DND-41 (cell line): ENCODE measurements around the gene CALCOCO2.
A peak's percentile ranks its signal among the peaks of the same experiment; 100 is the strongest.

Experiments
- ATAC-seq: fragments of 200-7000 bp; cut with Tn5 transposase; 3 replicates; pipeline ENCODE4 v1.9.1; 2021; ENCODE audit warnings: low read depth; ENCODE audit not compliant: insufficient read depth
- DNase-seq: peaks from one replicate; pipeline ENCODE4 v3.0.0-alpha.2; 2020
- H2AFZ ChIP-seq: 2 replicates; pipeline ENCODE4 v1.6.0; 2012; ENCODE audit warnings: low read depth, low read length
- H3K27ac ChIP-seq: 2 replicates; pipeline ENCODE4 v1.5.1; 2012; ENCODE audit warnings: low read length, inconsistent platforms
- H3K27me3 ChIP-seq: fragments of 200-600 bp; sonication (generic); 2 replicates; pipeline ENCODE4 v1.6.0; 2012; ENCODE audit warnings: low read length, mild to moderate bottlenecking, inconsistent platforms; ENCODE audit not compliant: insufficient read depth, poor library complexity
- H3K36me3 ChIP-seq: 2 replicates; pipeline ENCODE4 v1.5.1; 2012; ENCODE audit warnings: low read length, inconsistent platforms; ENCODE audit not compliant: insufficient read depth
- H3K4me1 ChIP-seq: 2 replicates; pipeline ENCODE4 v1.5.1; 2012; ENCODE audit warnings: mild to moderate bottlenecking, low read length; ENCODE audit not compliant: insufficient read depth
- H3K4me2 ChIP-seq: 2 replicates; pipeline ENCODE4 v1.6.0; 2012; ENCODE audit warnings: mild to moderate bottlenecking, moderate library complexity, low read length, inconsistent platforms; ENCODE audit not compliant: insufficient read depth
- H3K4me3 ChIP-seq, 2 experiments: fragments of 200-600 bp in 1 of 2; shearing (Covaris generic) in 1 of 2; 2 replicates each; pipeline ENCODE4 v1.5.1; 2012 to 2016; ENCODE audit warnings: inconsistent platforms in 2 of 2, low read length in 2 of 2, mild to moderate bottlenecking in 2 of 2, low read depth in 1 of 2, moderate library complexity in 1 of 2
- H3K79me2 ChIP-seq: 2 replicates; pipeline ENCODE4 v1.6.0; 2012; ENCODE audit warnings: low read length, inconsistent platforms; ENCODE audit not compliant: insufficient read depth
- H3K9ac ChIP-seq: 2 replicates; pipeline ENCODE4 v1.6.0; 2012; ENCODE audit warnings: low read depth, mild to moderate bottlenecking, inconsistent platforms, low read length, moderate library complexity
- H3K9me3 ChIP-seq: 2 replicates; pipeline ENCODE4 v1.5.1; 2012; ENCODE audit warnings: low read length, moderate library complexity, mild to moderate bottlenecking, inconsistent platforms; ENCODE audit not compliant: insufficient read depth, severe bottlenecking
- H4K20me1 ChIP-seq: 2 replicates; pipeline ENCODE4 v1.6.0; 2012; ENCODE audit warnings: low read length; ENCODE audit not compliant: insufficient read depth
- EZH2 ChIP-seq: IDR thresholded peaks from 3 replicates; pipeline ENCODE4 v1.6.1; 2012; ENCODE audit warnings: borderline replicate concordance, low read depth, mild to moderate bottlenecking, moderate library complexity, low read length, inconsistent platforms; ENCODE audit not compliant: severe bottlenecking
- TF ChIP-seq, protein P1 (sequence below): IDR thresholded peaks from 2 replicates; pipeline ENCODE4 v1.5.1; 2012; ENCODE audit warnings: borderline replicate concordance, low read length, moderate library complexity, mild to moderate bottlenecking; ENCODE audit not compliant: poor library complexity, severe bottlenecking; ENCODE audit errors: extremely low read depth

Gene CALCOCO2

GRCh38 chr17:48868916-48869500 lies 38.2 kb downstream of the CALCOCO2 start:
- Histone ChIP-seq H3K27ac (no peak overlapping the region), H3K79me2 (no peaks in the 10 kb centered on the region), H3K36me3 (peaks cover 11% of the 10 kb centered on the region), H3K4me2 (no peak overlapping the region), H3K4me1 (no peaks in the 10 kb centered on the region), H3K9me3 (no peaks in the 10 kb centered on the region), H2AFZ (no peak overlapping the region), H3K4me3 (no peak overlapping the region), H3K9ac (no peak overlapping the region), H3K27me3 (no peaks in the 10 kb centered on the region), H4K20me1 (no peaks in the 10 kb centered on the region)
- ATAC-seq = no peak
- DNase-seq = no peak
- TF ChIP-seq, protein P1, sequence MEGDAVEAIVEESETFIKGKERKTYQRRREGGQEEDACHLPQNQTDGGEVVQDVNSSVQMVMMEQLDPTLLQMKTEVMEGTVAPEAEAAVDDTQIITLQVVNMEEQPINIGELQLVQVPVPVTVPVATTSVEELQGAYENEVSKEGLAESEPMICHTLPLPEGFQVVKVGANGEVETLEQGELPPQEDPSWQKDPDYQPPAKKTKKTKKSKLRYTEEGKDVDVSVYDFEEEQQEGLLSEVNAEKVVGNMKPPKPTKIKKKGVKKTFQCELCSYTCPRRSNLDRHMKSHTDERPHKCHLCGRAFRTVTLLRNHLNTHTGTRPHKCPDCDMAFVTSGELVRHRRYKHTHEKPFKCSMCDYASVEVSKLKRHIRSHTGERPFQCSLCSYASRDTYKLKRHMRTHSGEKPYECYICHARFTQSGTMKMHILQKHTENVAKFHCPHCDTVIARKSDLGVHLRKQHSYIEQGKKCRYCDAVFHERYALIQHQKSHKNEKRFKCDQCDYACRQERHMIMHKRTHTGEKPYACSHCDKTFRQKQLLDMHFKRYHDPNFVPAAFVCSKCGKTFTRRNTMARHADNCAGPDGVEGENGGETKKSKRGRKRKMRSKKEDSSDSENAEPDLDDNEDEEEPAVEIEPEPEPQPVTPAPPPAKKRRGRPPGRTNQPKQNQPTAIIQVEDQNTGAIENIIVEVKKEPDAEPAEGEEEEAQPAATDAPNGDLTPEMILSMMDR = no peak
- TF ChIP-seq EZH2 = no peak

GRCh38 chr17:48869821-48870318 lies 39.0 kb downstream of the CALCOCO2 start:
- Histone ChIP-seq H3K27ac (no peak overlapping the region), H2AFZ (no peak overlapping the region), H3K4me1 (no peaks in the 10 kb centered on the region), H3K9me3 (no peaks in the 10 kb centered on the region), H3K36me3 (peaks cover 2% of the 10 kb centered on the region; the same call in 1 of the 2 replicates), H3K9ac (no peak overlapping the region), H3K79me2 (no peaks in the 10 kb centered on the region), H4K20me1 (no peaks in the 10 kb centered on the region), H3K4me3 (no peak overlapping the region), H3K27me3 (no peaks in the 10 kb centered on the region), H3K4me2 (no peak overlapping the region)
- DNase-seq (no peak), ATAC-seq (no peak)
- TF ChIP-seq, protein P1 = no peak
- no peak for TF ChIP-seq EZH2

GRCh38 chr17:48871035-48871550 lies 40.3 kb downstream of the CALCOCO2 start:
- Histone ChIP-seq H3K27me3 (no peaks in the 10 kb centered on the region), H4K20me1 (no peaks in the 10 kb centered on the region), H3K79me2 (no peaks in the 10 kb centered on the region), H3K4me2 (no peak overlapping the region), H3K9me3 (no peaks in the 10 kb centered on the region), H2AFZ (no peak overlapping the region), H3K36me3 (no peaks in the 10 kb centered on the region), H3K4me1 (no peaks in the 10 kb centered on the region), H3K9ac (no peak overlapping the region), H3K4me3 (no peak overlapping the region), H3K27ac (no peak overlapping the region)
- DNase-seq = no peak
- no peak for TF ChIP-seq EZH2
- TF ChIP-seq, protein P1 = no peak
- peak; percentile 22; the same call in 1 of the 3 replicates for ATAC-seq
